ENCODE data around the gene NME5.

NME5 gene

GRCh38 chr5:138132543-138132942 lies 6.7 kb downstream of the NME5 start:
- no peak for DNase-seq (ENCODE audit: low spot score)

GRCh38 chr5:138129347-138129746 lies 9.9 kb downstream of the NME5 start:
- DNase-seq (ENCODE audit: low spot score) = no peak

DNA sequence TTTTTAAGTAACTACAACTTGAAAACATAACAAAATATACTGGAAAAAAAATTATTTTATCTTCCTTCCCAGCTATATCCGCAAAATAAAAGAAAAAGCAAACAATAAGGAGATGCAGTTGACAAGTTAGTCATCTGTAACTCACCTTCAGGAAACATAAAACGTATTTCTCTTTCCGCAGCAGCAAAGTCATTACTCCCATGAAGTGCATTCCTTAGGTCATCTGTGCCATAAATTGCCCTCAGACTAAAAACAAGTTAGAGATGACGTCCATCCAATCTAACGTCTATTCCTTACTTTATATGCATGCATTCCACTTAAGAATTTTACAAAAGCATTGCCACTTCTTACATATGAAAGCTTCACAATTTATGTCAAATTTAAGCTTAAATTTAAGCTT lies 10.9 kb downstream of the NME5 start:
- DNase-seq (ENCODE audit: low spot score) = no peak

- no peak for DNase-seq (ENCODE audit: low spot score)
Measured at GRCh38 chr5:138115254-138115653, 24.0 kb downstream of the NME5 start.

- DNase-seq (ENCODE audit: low spot score) = no peak
Measured at GRCh38 chr5:138111937-138112336, 27.3 kb downstream of the NME5 start.

DNA sequence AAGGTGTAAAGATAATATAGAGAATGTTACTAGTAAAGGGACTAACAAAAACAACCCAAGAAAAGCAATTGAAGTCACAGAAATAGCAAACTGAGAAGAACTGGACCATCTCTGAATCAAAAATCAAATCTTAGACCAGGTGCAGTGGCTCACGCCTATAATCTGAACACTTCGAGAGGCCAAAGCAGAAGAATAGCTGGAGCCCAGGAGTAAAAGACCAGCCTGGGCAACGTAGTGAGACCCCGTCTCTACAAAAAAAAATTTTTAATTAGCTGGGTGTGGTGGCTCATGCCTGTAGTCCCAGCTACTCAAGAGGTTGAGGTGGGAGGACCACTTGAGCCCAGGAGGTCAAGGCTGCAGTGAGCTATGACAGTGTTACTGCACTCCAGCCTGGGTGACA lies 28.0 kb downstream of the NME5 start:
- DNase-seq (ENCODE audit: low spot score) = no peak

- no peak for DNase-seq (ENCODE audit: low spot score)
Measured at GRCh38 chr5:138110266-138110963, 28.8 kb downstream of the NME5 start.

- DNase-seq (ENCODE audit: low spot score) = no peak
Measured at GRCh38 chr5:138109463-138110265, 29.6 kb downstream of the NME5 start.

GRCh38 chr5:138107213-138107612 lies 32.0 kb downstream of the NME5 start:
- no peak for DNase-seq (ENCODE audit: low spot score)

- DNase-seq (ENCODE audit: low spot score) = no peak
Measured at GRCh38 chr5:138105709-138106108, 33.5 kb downstream of the NME5 start.

- DNase-seq (ENCODE audit: low spot score) = no peak
Measured at GRCh38 chr5:138103319-138103637, 36.0 kb downstream of the NME5 start.

- no peak for DNase-seq (ENCODE audit: low spot score)
Measured at GRCh38 chr5:138102454-138103318, 36.5 kb downstream of the NME5 start.

GRCh38 chr5:138096997-138097828 lies 42.0 kb downstream of the NME5 start:
- no peak for DNase-seq (ENCODE audit: low spot score)

DNA sequence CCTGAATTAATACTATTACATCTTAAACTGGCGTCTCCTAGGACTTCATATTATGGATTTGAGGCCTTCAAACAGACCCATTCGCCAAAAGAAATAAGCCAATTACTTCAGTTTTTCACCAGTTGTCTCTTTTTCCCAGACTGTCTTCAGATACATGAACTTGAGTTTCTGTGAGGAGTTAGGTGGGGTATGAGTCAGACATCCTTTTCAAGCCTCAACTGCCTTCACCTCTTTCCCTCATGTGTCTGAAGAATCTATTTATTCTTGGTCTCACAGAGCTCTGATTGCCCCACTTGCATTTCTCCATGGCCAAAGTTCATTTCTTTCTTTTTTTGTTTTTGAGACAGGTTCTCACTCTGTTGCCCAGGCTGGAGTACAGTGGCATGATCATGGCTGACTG lies 42.9 kb downstream of the NME5 start:
- DNase-seq (ENCODE audit: low spot score) = no peak

GRCh38 chr5:138095100-138095907 lies 43.9 kb downstream of the NME5 start:
- DNase-seq (ENCODE audit: low spot score) = no peak

DNA sequence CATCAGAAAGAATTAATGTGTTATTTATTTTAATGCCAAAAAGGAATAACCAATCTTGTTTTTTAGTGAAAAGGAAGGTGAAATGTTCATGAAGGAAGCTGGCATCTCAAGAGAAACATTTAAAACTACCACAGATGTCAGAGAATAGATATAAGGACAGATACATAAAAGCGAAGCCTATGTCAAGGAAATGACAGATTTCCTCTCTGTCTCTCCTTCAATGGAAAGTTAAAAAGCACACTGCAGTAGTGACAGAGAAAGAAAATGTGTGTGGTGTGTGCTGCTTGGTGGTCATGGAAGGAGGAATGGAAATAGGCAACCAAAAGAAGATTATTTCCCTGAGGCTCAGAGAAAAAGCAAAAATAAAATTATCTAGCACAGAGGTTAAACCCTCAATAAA lies 46.2 kb downstream of the NME5 start:
- no peak for DNase-seq (ENCODE audit: low spot score)

DNA sequence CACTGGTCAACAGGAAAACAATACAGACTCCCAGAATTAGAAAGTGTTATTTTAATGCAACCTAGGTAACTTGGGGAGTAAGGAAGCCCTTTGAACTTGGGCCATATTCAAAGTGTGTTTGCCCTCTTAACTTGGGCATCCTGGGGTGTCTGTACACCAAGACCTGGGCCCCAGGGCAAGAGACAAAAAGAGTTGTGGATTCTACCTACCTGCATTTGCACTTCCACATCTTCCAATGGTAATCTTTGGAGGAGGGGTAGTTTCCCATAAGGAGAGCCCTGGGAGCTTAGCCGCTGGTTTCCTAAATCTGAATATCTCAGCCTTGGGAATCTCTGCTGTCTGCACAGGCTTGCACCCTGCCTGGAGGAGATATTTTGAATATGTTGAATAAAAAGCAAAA lies 46.9 kb downstream of the NME5 start:
- no peak for DNase-seq (ENCODE audit: low spot score)

GRCh38 chr5:138091685-138092084 lies 47.5 kb downstream of the NME5 start:
- DNase-seq (ENCODE audit: low spot score) = no peak

DNA sequence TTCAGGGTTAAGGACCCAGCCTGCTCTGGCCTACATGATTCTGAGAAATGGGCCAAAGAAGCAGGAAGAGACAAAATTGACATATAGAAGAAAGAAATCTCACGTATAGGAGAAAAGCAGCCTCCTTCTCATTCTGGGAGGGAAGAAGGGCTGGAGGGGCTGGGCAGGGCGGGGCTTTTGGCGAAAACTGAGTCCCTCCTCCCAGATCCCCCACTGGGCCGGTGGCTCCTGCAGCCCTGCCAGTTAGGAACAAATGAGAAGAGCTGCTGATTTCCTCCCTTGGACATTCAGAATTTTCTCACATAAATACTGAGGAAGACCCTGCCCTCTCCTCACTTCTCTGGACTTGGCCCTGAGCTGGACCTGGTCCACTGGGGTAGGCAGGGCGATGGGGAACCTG lies 55.5 kb downstream of the NME5 start, which contains the start of gene WNT8A:
Gene WNT8A, plus strand, starts transcription at position 332 of the 400 bp plus-strand sequence. CDS start 95 bp downstream, outside the sequence.
- DNase-seq (ENCODE audit: low spot score) = no peak

DNA sequence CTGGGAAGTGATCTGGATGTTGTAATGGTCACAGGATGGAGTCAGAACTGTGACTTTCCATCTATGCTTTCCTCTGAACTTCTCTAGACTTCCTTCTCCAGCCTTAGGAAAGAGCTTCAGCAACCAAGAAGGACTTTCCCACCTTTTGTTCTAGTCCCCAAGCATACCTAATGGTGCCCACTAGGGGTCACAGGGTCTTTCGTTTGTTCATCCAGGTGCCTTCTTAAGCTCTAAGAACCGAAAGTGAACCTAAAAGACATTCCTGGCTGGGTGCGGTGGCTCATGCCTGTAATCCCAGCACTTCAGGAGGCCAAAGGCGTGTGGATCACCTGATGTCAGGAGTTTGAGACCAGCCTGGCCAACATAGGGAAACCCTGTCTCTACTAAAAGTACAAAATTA lies 57.2 kb downstream of the NME5 start:
- DNase-seq (ENCODE audit: low spot score) = no peak
